ENCODE measurements around the gene UPK2. TPM values are rescaled to one million over a fixed set of nuclear protein-coding genes. Genes with fewer than 3 reads are reported as not detected.

The UPK2 gene
- polyA plus RNA-seq, 1 donor from 2014 or later = not detected

DNA sequence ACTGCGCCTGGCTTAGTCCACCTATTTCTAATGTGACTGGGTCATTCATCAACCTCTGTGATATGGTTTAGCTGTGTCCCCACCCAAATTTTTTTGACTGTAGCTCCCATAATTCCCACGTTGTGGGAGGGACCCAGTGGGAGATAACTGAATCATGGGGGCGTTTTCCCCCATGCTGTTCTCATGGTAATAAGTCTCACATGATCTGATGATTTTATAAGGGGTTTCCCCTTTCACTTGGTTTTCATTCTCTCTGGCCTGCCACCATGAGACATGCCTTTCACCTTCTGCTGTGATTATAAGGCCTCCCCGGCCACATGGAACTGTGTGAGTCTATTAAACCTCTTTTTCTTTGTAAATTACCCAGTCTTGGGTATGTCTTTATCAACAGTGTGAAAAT, 50.6 kb downstream of the UPK2 start:
- no peaks in the 10 kb centered on the region for H3K36me3 ChIP-seq (ENCODE audit: insufficient read depth, low read length)
- no peak overlapping the region for H2AFZ ChIP-seq (ENCODE audit: low read depth, low read length)
- H3K9ac ChIP-seq (ENCODE audit: low read length) = no peak overlapping the region
- H4K20me1 ChIP-seq (ENCODE audit: insufficient read depth) = no peaks in the 10 kb centered on the region
- no peaks in the 10 kb centered on the region for H3K27me3 ChIP-seq (ENCODE audit: insufficient read depth, low read depth, low read length)
- no peaks in the 10 kb centered on the region for H3F3A ChIP-seq (ENCODE audit: insufficient read depth, low read length, poor library complexity, severe bottlenecking)
- no peaks in the 10 kb centered on the region for H3K9me3 ChIP-seq (ENCODE audit: low read length)
- H3K27ac ChIP-seq (ENCODE audit: low read length) = no peak overlapping the region
- TF ChIP-seq EZH2 (IDR thresholded peaks at IDR 0.05; ENCODE audit: borderline replicate concordance, insufficient read depth, low read length, poor library complexity, severe bottlenecking) (no peak), MXI1 (conservative IDR thresholded peaks at IDR 0.05; ENCODE audit: poor library complexity, severe bottlenecking) (no peak), RAD21 (conservative IDR thresholded peaks at IDR 0.05) (no peak), TAF1 (IDR thresholded peaks at IDR 0.05; ENCODE audit: low read depth) (no peak), EP300 (conservative IDR thresholded peaks at IDR 0.05; ENCODE audit: poor library complexity, severe bottlenecking) (no peak), SMC3 (conservative IDR thresholded peaks at IDR 0.05; ENCODE audit: poor library complexity) (no peak), POLR2AphosphoS5 (IDR thresholded peaks at IDR 0.05) (no peak)
- TF ChIP-seq, protein P1, sequence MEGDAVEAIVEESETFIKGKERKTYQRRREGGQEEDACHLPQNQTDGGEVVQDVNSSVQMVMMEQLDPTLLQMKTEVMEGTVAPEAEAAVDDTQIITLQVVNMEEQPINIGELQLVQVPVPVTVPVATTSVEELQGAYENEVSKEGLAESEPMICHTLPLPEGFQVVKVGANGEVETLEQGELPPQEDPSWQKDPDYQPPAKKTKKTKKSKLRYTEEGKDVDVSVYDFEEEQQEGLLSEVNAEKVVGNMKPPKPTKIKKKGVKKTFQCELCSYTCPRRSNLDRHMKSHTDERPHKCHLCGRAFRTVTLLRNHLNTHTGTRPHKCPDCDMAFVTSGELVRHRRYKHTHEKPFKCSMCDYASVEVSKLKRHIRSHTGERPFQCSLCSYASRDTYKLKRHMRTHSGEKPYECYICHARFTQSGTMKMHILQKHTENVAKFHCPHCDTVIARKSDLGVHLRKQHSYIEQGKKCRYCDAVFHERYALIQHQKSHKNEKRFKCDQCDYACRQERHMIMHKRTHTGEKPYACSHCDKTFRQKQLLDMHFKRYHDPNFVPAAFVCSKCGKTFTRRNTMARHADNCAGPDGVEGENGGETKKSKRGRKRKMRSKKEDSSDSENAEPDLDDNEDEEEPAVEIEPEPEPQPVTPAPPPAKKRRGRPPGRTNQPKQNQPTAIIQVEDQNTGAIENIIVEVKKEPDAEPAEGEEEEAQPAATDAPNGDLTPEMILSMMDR (IDR thresholded peaks at IDR 0.05; ENCODE audit: poor library complexity, severe bottlenecking) = no peak
- TF ChIP-seq, protein P2, sequence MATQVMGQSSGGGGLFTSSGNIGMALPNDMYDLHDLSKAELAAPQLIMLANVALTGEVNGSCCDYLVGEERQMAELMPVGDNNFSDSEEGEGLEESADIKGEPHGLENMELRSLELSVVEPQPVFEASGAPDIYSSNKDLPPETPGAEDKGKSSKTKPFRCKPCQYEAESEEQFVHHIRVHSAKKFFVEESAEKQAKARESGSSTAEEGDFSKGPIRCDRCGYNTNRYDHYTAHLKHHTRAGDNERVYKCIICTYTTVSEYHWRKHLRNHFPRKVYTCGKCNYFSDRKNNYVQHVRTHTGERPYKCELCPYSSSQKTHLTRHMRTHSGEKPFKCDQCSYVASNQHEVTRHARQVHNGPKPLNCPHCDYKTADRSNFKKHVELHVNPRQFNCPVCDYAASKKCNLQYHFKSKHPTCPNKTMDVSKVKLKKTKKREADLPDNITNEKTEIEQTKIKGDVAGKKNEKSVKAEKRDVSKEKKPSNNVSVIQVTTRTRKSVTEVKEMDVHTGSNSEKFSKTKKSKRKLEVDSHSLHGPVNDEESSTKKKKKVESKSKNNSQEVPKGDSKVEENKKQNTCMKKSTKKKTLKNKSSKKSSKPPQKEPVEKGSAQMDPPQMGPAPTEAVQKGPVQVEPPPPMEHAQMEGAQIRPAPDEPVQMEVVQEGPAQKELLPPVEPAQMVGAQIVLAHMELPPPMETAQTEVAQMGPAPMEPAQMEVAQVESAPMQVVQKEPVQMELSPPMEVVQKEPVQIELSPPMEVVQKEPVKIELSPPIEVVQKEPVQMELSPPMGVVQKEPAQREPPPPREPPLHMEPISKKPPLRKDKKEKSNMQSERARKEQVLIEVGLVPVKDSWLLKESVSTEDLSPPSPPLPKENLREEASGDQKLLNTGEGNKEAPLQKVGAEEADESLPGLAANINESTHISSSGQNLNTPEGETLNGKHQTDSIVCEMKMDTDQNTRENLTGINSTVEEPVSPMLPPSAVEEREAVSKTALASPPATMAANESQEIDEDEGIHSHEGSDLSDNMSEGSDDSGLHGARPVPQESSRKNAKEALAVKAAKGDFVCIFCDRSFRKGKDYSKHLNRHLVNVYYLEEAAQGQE (IDR thresholded peaks at IDR 0.05; ENCODE audit: borderline replicate concordance) = no peak
- no peaks in the 10 kb centered on the region for H3K9me2 ChIP-seq (ENCODE audit: insufficient read depth, low read length)
- no peak overlapping the region for H3K4me2 ChIP-seq (ENCODE audit: low read length)
- H3K4me3 ChIP-seq (ENCODE audit: low read length) = no peak overlapping the region
- H3K79me2 ChIP-seq (replicated peaks; ENCODE audit: insufficient read depth, low read length) = no peaks in the 10 kb centered on the region

Small RNA genes within 50 kb of the gene (small RNA-seq; reads per million reads assigned to genes)
- gene AP003392.2 (0 reads per million in 3 experiments), gene MIR4492 (0 reads per million in 3 experiments), gene RF00017 (0 reads per million in 3 experiments), gene RF00019 (0 to 1.2 (median 0) reads per million in 3 experiments), gene RN7SL688P (0 reads per million in 3 experiments)

Other genes starting within 250 kb of the UPK2 start
- gene DDX6, start 165.1 kb upstream of the UPK2 start, polyA plus RNA-seq = 75.8 and 76.1 TPM in 2 replicates
- gene CXCR5, start 72.4 kb upstream of the UPK2 start, polyA plus RNA-seq = not detected in 2 replicates
- gene BCL9L, start 30.4 kb upstream of the UPK2 start, polyA plus RNA-seq = 1.1 and 1.5 TPM in 2 replicates
- not detected in 2 replicates for gene FOXR1, start 15.5 kb downstream of the UPK2 start, polyA plus RNA-seq
- 69.9 and 70.3 TPM in 2 replicates for gene CENATAC, start 41.8 kb downstream of the UPK2 start, polyA plus RNA-seq
- 1,615 and 1,728 TPM in 2 replicates for gene RPS25, start 62.0 kb downstream of the UPK2 start, polyA plus RNA-seq
- 271 and 276 TPM in 2 replicates for gene TRAPPC4, start 62.5 kb downstream of the UPK2 start, polyA plus RNA-seq
- gene SLC37A4, start 74.6 kb downstream of the UPK2 start, polyA plus RNA-seq = 23.5 and 25.8 TPM in 2 replicates
- 68.4 and 74.6 TPM in 2 replicates for gene HYOU1, start 100.9 kb downstream of the UPK2 start, polyA plus RNA-seq
- gene VPS11, start 111.5 kb downstream of the UPK2 start, polyA plus RNA-seq = 24.1 and 24.8 TPM in 2 replicates
- gene HMBS, start 128.6 kb downstream of the UPK2 start, polyA plus RNA-seq = 12.7 and 15.9 TPM in 2 replicates
- gene DPAGT1, start 145.6 kb downstream of the UPK2 start, polyA plus RNA-seq = 9.8 and 27.0 TPM in 2 replicates
- 13.6 and 21.6 TPM in 2 replicates for gene C2CD2L, start 151.0 kb downstream of the UPK2 start, polyA plus RNA-seq
- 50.0 and 58.8 TPM in 2 replicates for gene HINFP, start 165.3 kb downstream of the UPK2 start, polyA plus RNA-seq
- 1.5 and 3.0 TPM in 2 replicates for gene ABCG4, start 192.8 kb downstream of the UPK2 start, polyA plus RNA-seq
- gene NLRX1, start 212.4 kb downstream of the UPK2 start, polyA plus RNA-seq = 0.60 and 1.6 TPM in 2 replicates
- gene NHERF4, start 229.2 kb downstream of the UPK2 start, polyA plus RNA-seq = not detected in 2 replicates

Measured in neural cell (in vitro differentiated cells).